RWPE2 (cell line): ENCODE measurements around the gene IL31.
"Not testable (repeated sequence)": the region's sequence is repeated elsewhere in the genome, so short reads cannot be mapped to it uniquely, and the experiment has no call there.

Experiments
- ATAC-seq: fragments of 200-7000 bp; cut with Tn5 transposase; 3 replicates; pipeline ENCODE4 v1.9.1; 2021; ENCODE audit warnings: low read depth
- DNase-seq: peaks from one replicate; pipeline ENCODE4 v3.0.0-alpha.2; 2020; ENCODE audit warnings: low spot score
- H3K27ac ChIP-seq: fragments of 450-650 bp; 2 replicates; pipeline ENCODE4 v1.5.1; 2017; ENCODE audit warnings: mild to moderate bottlenecking; ENCODE audit not compliant: poor library complexity, severe bottlenecking
- H3K27me3 ChIP-seq: fragments of 250-450 bp; sonication (Bioruptor Pico); 2 replicates; pipeline ENCODE4 v1.5.1; 2021; ENCODE audit warnings: mild to moderate bottlenecking, moderate library complexity; ENCODE audit not compliant: insufficient read depth, poor library complexity, severe bottlenecking
- H3K36me3 ChIP-seq: fragments of 250-450 bp; sonication (Bioruptor Pico); 2 replicates; pipeline ENCODE4 v1.5.1; 2020; ENCODE audit warnings: low read depth, mild to moderate bottlenecking, moderate library complexity
- H3K4me1 ChIP-seq: fragments of 250-450 bp; sonication (Bioruptor Pico); 2 replicates; pipeline ENCODE4 v1.5.1; 2021; ENCODE audit warnings: mild to moderate bottlenecking, moderate library complexity; ENCODE audit not compliant: insufficient read depth, poor library complexity, severe bottlenecking
- H3K4me3 ChIP-seq: fragments of 250-450 bp; sonication (Bioruptor Pico); 2 replicates; pipeline ENCODE4 v1.5.1; 2021; ENCODE audit warnings: mild to moderate bottlenecking, moderate library complexity; ENCODE audit not compliant: severe bottlenecking
- H3K9me3 ChIP-seq: fragments of 250-450 bp; sonication (Bioruptor Pico); 2 replicates; pipeline ENCODE4 v1.5.1; 2021; ENCODE audit warnings: mild to moderate bottlenecking, moderate library complexity; ENCODE audit not compliant: severe bottlenecking
- CTCF ChIP-seq: fragments of 450-650 bp; IDR thresholded peaks from one replicate; pipeline ENCODE4 v1.5.1; 2017; ENCODE audit warnings: mild to moderate bottlenecking, moderate library complexity; ENCODE audit not compliant: poor library complexity, severe bottlenecking

IL31 gene

GRCh38 chr12:122185494-122186082, 11.6 kb upstream of the IL31 start:
- H3K4me1 ChIP-seq: peaks cover 4% of the 10 kb centered on the region
- no peak for ATAC-seq
- TF ChIP-seq CTCF: no peak

GRCh38 chr12:122185079-122185478, 11.1 kb upstream of the IL31 start:
- Histone ChIP-seq H3K27ac (no peak overlapping the region), H3K27me3 (no peaks in the 10 kb centered on the region), H3K9me3 (no peaks in the 10 kb centered on the region), H3K4me3 (no peak overlapping the region), H3K4me1 (peaks cover 9% of the 10 kb centered on the region), H3K36me3 (no peaks in the 10 kb centered on the region)
- no peak for ATAC-seq
- DNase-seq: no peak
- TF ChIP-seq CTCF: no peak

More at GRCh38 chr12:122185494-122186082, 11.6 kb upstream of the IL31 start:
- Histone ChIP-seq H3K9me3 (no peaks in the 10 kb centered on the region), H3K27ac (no peak overlapping the region), H3K4me3 (no peak overlapping the region), H3K36me3 (no peaks in the 10 kb centered on the region), H3K27me3 (no peaks in the 10 kb centered on the region)
- DNase-seq: no peak

- Histone ChIP-seq H3K36me3 (no peaks in the 10 kb centered on the region), H3K27ac (no peak overlapping the region), H3K9me3 (no peaks in the 10 kb centered on the region), H3K4me3 (no peak overlapping the region), H3K4me1 (peaks cover 9% of the 10 kb centered on the region), H3K27me3 (no peaks in the 10 kb centered on the region)
- no peak for DNase-seq
- no peak for ATAC-seq
- no peak for TF ChIP-seq CTCF
These were observed 10.5 kb upstream of the IL31 start for GRCh38 chr12:122184517-122184916.

GRCh38 chr12:122183588-122183940, 9.5 kb upstream of the IL31 start:
- TF ChIP-seq CTCF: no peak
- no peaks in the 10 kb centered on the region for H3K27me3 ChIP-seq
- H3K27ac ChIP-seq: no peak overlapping the region
- DNase-seq (no peak), ATAC-seq (no peak)
- no peak overlapping the region for H3K4me3 ChIP-seq
- H3K9me3 ChIP-seq: no peaks in the 10 kb centered on the region
- H3K36me3 ChIP-seq: no peaks in the 10 kb centered on the region
- peaks cover 9% of the 10 kb centered on the region for H3K4me1 ChIP-seq

GRCh38 chr12:122182887-122183587, 9.0 kb upstream of the IL31 start, which contains the start of gene LRRC43:
TSS of gene LRRC43 (plus strand) at chr12:122183123. CDS start at chr12:122183145, 22 bp downstream.
- TF ChIP-seq CTCF: no peak
- DNase-seq: no peak
- Histone ChIP-seq H3K9me3 (no peaks in the 10 kb centered on the region), H3K4me1 (peaks cover 9% of the 10 kb centered on the region), H3K27me3 (no peaks in the 10 kb centered on the region), H3K4me3 (peak within 1 kb of the TSS; percentile 24), H3K27ac (no peak within 1 kb of the TSS), H3K36me3 (no peaks in the 10 kb centered on the region)
- ATAC-seq: peak; percentile 32; the same call in 2 of the 3 replicates

- not testable (repeated sequence) for H3K9me3 ChIP-seq, H3K27me3 ChIP-seq, DNase-seq, H3K4me3 ChIP-seq, H3K27ac ChIP-seq, H3K36me3 ChIP-seq, H3K4me1 ChIP-seq, ATAC-seq
These were observed 2.5 kb upstream of the IL31 start for GRCh38 chr12:122176473-122176872.
